A673 (cell line): ENCODE measurements around the gene SSNA1.

Experiments used
- CTCF ChIP-seq: fragments of 300-800, 200-600 bp; sonication (generic); conservative IDR thresholded peaks from 2 replicates; pipeline ENCODE4 v1.5.1; 2017; ENCODE audit warnings: low read depth, mild to moderate bottlenecking, antibody characterized with exemption, low read length, moderate library complexity, mixed read lengths
- EZH2 ChIP-seq: fragments of 200-600 bp; sonication (generic); IDR thresholded peaks from 2 replicates; pipeline ENCODE4 v1.6.1; 2017; ENCODE audit warnings: borderline replicate concordance, low read depth, mild to moderate bottlenecking, mixed read lengths, antibody characterized with exemption, low read length; ENCODE audit not compliant: poor library complexity, severe bottlenecking

DNA sequence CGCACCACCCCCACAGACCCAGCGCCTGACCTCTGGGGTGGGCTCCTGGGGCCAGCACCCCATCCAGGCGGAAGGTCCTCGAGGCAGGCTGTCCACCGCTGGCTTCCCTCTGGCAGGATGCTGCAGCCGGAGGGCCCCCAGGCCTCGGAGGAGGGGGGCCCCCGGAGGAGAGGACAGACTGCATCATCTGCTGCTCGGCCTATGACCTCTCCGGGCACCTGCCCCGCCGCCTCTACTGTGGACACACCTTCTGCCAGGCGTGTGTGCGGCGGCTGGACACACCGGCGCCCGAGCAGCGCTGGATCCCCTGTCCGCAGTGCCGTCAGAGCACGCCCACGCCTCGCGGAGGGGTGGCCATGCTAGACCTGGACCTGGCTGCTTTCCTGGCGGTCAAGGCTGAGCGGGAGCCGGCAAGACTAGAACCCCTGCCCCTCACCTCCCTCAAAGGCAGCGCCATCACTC, 40.1 kb downstream of the SSNA1 start:
- TF ChIP-seq CTCF, result no peak
- no peak for TF ChIP-seq EZH2
